Body of pancreas (tissue), 4 donors: ENCODE data around the gene QRICH2. TPM values are rescaled to one million over a fixed set of nuclear protein-coding genes. Genes with fewer than 3 reads are reported as not detected.

Experiments used
- ATAC-seq: fragments of 150-250 bp; one replicate; pipeline ENCODE4 v1.9.1; 2016
- DNase-seq, 4 donors: peaks; one replicate each; pipeline ENCODE4 v3.0.0-alpha.2; 2019
- H3K27ac ChIP-seq, 4 donors: fragments of 200-600 bp; sonication (generic); 1 replicate in 3 of 4; 2 replicates in 1 of 4; pipeline versions ENCODE4 v1.5.1 to v1.6.1; 2016 to 2019; ENCODE audit warnings: mild to moderate bottlenecking in 1 of 4, mixed read lengths in 1 of 4, moderate library complexity in 1 of 4
- H3K27me3 ChIP-seq, 2 donors: fragments of 200-600 bp; sonication (generic); one replicate each; pipeline ENCODE4 v1.6.0; 2016; ENCODE audit warnings: mild to moderate bottlenecking in 1 of 2
- H3K36me3 ChIP-seq, 2 donors: fragments of 200-600 bp; sonication (generic); replicated peaks in 1 of 2; 2 replicates each; pipeline ENCODE4 v1.5.1; 2016; ENCODE audit warnings: low read depth in 2 of 2; ENCODE audit not compliant: insufficient read depth in 1 of 2
- H3K4me1 ChIP-seq: fragments of 200-600 bp; sonication (generic); one replicate; pipeline ENCODE4 v1.6.0; 2016
- H3K4me3 ChIP-seq, 2 donors: fragments of 200-600 bp; sonication (generic); 1 replicate in 1 of 2; 2 replicates in 1 of 2; pipeline ENCODE4 v1.5.1; 2016 to 2019
- H3K9me3 ChIP-seq, 3 donors: fragments of 200-600 bp; sonication (generic); 1 replicate in 2 of 3; 2 replicates in 1 of 3; pipeline ENCODE4 v1.5.1; 2016
- POLR2A ChIP-seq, 3 donors: fragments of 450-650 bp; IDR thresholded peaks; one replicate each; pipeline ENCODE4 v1.6.1; 2016; ENCODE audit warnings: antibody characterized with exemption in 3 of 3, mild to moderate bottlenecking in 2 of 3
- WGBS, 2 donors: methylation state at CpG; one replicate each; pipeline ENCODE4 v1.1.5; 2017; 5-methylcytosine and 5-hydroxymethylcytosine counted together
- intact Hi-C: fragments of 100-400 bp; cut with DNase I; formaldehyde crosslinking; loops from one replicate; pipeline ENCODE4 v1.15.1; 2023
- total RNA-seq, 2 donors: library from RNA; depleted of rRNA; stranded (reverse); fragments of >200 nt; gene quantifications; one replicate each; pipeline ENCODE4 v1.1.0, GENCODE V29; 2016
- TF ChIP-seq, protein P1 (sequence below), 7 experiments: fragments of 450-650 bp in 4 of 7; fragments of 200-600 bp in 3 of 7; sonication (generic) in 3 of 7; IDR thresholded peaks; one replicate each; pipeline ENCODE4 v1.5.1; 2016 to 2019; ENCODE audit warnings: antibody characterized with exemption in 7 of 7

Gene QRICH2
- total RNA-seq, 2 donors from 2014 or later, result 0.66 to 1.6 TPM

DNA sequence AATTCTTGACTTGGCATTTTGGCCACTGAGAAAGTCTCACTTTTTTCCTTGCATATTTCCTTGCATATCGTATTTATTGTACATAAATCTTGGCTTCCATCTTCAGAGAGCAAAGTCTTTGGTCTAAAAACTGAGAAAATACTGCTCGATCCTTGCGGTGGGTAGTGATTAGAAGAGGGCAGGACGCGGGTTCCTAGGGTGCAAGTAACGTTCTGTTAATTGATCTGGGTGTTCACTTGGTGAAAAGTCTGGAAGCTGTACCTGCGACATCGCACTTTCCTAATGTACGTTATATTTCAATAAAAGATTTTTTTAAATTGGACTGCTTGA lies 43.7 kb downstream of the QRICH2 start:
- intact Hi-C loops, result no loop called here
- TF ChIP-seq, protein P1, sequence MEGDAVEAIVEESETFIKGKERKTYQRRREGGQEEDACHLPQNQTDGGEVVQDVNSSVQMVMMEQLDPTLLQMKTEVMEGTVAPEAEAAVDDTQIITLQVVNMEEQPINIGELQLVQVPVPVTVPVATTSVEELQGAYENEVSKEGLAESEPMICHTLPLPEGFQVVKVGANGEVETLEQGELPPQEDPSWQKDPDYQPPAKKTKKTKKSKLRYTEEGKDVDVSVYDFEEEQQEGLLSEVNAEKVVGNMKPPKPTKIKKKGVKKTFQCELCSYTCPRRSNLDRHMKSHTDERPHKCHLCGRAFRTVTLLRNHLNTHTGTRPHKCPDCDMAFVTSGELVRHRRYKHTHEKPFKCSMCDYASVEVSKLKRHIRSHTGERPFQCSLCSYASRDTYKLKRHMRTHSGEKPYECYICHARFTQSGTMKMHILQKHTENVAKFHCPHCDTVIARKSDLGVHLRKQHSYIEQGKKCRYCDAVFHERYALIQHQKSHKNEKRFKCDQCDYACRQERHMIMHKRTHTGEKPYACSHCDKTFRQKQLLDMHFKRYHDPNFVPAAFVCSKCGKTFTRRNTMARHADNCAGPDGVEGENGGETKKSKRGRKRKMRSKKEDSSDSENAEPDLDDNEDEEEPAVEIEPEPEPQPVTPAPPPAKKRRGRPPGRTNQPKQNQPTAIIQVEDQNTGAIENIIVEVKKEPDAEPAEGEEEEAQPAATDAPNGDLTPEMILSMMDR (IDR thresholded peaks at IDR 0.05), result no peak
- no peak for TF ChIP-seq POLR2A (IDR thresholded peaks at IDR 0.05)
- H3K36me3 ChIP-seq, result no peaks in the 10 kb centered on the region
- H3K9me3 ChIP-seq, result no peaks in the 10 kb centered on the region
- ATAC-seq (no peak), DNase-seq (no peak)
- peak overlapping the region; percentile 62 to 94 (median 94) for H3K27ac ChIP-seq
- 35 to 39% methylated on average over 9 of the region's 9 CpGs for WGBS, 2 donors
- no peaks in the 10 kb centered on the region for H3K27me3 ChIP-seq
- no peak overlapping the region for H3K4me3 ChIP-seq
- H3K4me1 ChIP-seq, result peaks cover 85% of the 10 kb centered on the region

DNA sequence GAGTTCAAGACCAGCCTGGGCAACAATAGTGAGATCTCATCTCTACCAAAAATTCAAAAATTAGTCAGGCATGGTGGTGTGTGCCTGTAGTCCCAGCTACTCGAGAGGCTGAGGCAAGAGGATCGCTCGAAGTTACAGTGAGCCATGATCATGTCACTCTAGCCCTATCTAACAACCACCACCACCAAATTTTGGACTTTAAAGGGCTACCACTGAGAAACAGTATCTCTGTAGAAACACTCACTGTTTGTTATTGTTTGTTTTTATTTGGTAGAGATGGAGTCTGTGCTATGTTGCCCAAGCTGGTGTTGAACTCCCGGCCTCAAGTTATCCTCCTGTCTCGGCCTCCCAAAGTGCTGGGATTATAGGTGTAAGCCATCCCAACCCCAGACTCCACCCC lies 44.2 kb downstream of the QRICH2 start:
- no peak for ATAC-seq
- H3K4me3 ChIP-seq, result no peak overlapping the region
- peaks cover 82% of the 10 kb centered on the region for H3K4me1 ChIP-seq
- WGBS, 2 donors, result 95 to 97% methylated on average over 5 of the region's 5 CpGs
- DNase-seq, result no peak
- no peaks in the 10 kb centered on the region for H3K9me3 ChIP-seq
- TF ChIP-seq, protein P1 (IDR thresholded peaks at IDR 0.05), result no peak
- no peak for TF ChIP-seq POLR2A (IDR thresholded peaks at IDR 0.05)
- intact Hi-C loops, result no loop called here
- no peaks in the 10 kb centered on the region for H3K36me3 ChIP-seq
- peak overlapping the region; percentile 93 to 94 (median 94) for H3K27ac ChIP-seq
- no peaks in the 10 kb centered on the region for H3K27me3 ChIP-seq

DNA sequence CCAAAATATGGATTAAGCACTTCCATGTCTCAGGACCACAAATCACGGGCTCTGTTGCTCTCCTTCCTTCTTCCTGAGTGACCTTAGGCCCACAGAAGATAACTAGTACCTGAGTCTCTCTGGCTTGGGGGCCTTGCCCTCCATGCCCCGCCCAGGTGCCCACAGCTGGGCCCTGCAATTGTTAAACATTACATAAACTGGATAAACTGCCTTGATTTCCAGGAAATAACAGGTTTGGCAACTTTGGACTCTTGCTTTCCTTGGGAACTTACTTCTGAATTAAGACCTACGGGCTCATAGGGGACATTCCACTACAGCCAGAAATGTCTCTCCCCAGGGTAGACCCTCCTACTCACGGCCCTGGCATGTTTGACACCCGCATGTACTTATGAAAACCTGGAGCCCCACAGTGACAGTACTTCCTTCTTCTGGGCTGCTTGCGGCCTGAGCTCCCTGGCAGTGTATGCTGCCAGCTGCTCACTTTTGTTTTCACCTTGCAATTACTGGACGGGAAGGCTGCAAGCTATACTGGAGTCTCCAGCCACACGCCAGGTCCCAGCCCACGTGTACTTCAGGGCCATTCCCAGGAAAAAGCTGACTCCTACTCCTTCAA lies 45.2 kb downstream of the QRICH2 start:
- peak in 2 of 3 donors; percentile 62 to 67 for TF ChIP-seq POLR2A (IDR thresholded peaks at IDR 0.05)
- TF ChIP-seq, protein P1 (IDR thresholded peaks at IDR 0.05), result no peak
- ATAC-seq (peak; percentile 36), DNase-seq (peak; percentile 73 to 88 (median 85))
- intact Hi-C loops, result no loop called here
- H3K36me3 ChIP-seq, result no peaks in the 10 kb centered on the region
- no peaks in the 10 kb centered on the region for H3K27me3 ChIP-seq
- H3K4me1 ChIP-seq, result peaks cover 82% of the 10 kb centered on the region
- WGBS, 2 donors, result 10% methylated on average over 9 of the region's 9 CpGs
- no peaks in the 10 kb centered on the region for H3K9me3 ChIP-seq
- peak overlapping the region; percentile 93 to 94 (median 94) for H3K27ac ChIP-seq
- no peak overlapping the region for H3K4me3 ChIP-seq

DNA sequence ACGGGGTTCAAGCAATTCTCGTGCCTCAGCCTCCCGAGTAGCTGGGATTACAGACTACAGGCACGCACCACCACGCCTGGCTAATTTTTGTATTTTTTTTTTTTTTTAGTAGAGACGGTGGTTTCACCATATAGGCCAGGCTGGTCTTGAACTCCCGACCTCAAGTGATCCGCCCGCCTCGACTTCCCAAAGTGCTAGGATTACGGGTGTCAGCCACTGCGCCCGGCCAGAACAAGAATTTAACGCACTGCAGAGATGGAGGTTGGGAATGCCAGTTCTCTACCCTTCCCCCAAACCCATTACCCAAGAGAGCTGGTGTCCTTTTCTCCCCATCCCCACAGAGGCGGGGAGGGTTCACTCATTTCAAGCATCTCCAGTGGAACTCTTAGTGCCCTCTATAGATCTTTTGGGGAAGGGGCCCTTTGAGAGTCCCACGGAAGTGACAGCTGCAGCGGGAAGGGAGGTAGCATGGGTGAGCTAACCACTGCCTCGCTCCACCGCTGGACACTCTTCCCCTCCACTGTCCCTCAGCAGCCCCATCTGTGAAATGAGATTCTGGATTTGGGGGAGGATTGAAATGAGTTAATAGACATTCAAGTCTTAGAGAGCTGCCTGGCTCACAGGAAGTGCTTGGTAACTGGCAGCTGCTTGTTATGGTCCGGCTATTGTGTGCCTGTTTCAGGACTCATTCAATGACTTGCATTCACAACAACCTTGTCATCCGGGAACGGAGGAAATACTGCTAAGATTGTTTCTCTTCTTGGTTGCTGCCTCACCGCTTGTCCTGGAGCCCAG lies 46.5 kb downstream of the QRICH2 start:
- ATAC-seq, result no peak
- intact Hi-C loops, result no loop called here
- 87 to 88% methylated on average over 23 of the region's 23 CpGs for WGBS, 2 donors
- H3K4me1 ChIP-seq, result peaks cover 74% of the 10 kb centered on the region
- H3K36me3 ChIP-seq, result no peaks in the 10 kb centered on the region
- H3K9me3 ChIP-seq, result no peaks in the 10 kb centered on the region
- peak overlapping the region; percentile 52 to 94 (median 94) for H3K27ac ChIP-seq
- no peak for DNase-seq
- TF ChIP-seq POLR2A (IDR thresholded peaks at IDR 0.05), result no peak
- H3K27me3 ChIP-seq, result no peaks in the 10 kb centered on the region
- no peak overlapping the region for H3K4me3 ChIP-seq

DNA sequence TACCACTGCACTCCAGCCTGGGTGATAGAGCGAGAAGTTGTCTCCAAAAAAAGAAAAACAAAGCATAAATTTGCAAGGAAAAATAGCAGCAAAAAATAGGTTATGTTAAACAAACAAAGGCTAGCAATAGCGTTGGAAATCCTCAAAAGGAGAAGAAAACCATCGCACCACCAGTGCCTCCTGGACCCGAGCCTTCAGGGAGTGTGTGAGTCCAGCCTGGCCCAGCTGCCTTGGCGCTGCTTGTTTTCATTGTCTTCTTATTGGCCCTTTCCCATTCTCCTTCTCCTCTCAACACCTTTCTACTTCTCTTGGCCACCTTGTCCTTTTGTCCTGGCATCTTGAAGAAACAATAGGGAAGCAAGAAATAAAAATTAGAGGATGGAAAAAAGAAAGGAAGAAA lies 47.4 kb downstream of the QRICH2 start:
- no peak for TF ChIP-seq POLR2A (IDR thresholded peaks at IDR 0.05)
- TF ChIP-seq, protein P1 (IDR thresholded peaks at IDR 0.05), result no peak
- no peak overlapping the region for H3K4me3 ChIP-seq
- intact Hi-C loops, result no loop called here
- DNase-seq (no peak), ATAC-seq (no peak)
- peak overlapping the region in 3 of 4 donors; percentile 85 to 94 (median 93) for H3K27ac ChIP-seq
- no peaks in the 10 kb centered on the region for H3K36me3 ChIP-seq
- 85 to 88% methylated on average over 5 of the region's 5 CpGs for WGBS, 2 donors
- H3K9me3 ChIP-seq, result no peaks in the 10 kb centered on the region
- no peaks in the 10 kb centered on the region for H3K27me3 ChIP-seq
- H3K4me1 ChIP-seq, result peaks cover 71% of the 10 kb centered on the region
